GM12864 (cell line): Measurements from ENCODE around the gene LPAR1.

Source experiments
- DNase-seq: peaks from one replicate; pipeline ENCODE4 v3.0.0-alpha.2; 2011; ENCODE audit warnings: low read depth
- H3K4me3 ChIP-seq: 2 replicates; pipeline ENCODE4 v1.5.1; 2011; ENCODE audit warnings: mild to moderate bottlenecking, low read depth, low read length, control low read depth
- TF ChIP-seq, protein P1 (sequence below): IDR thresholded peaks from 2 replicates; pipeline ENCODE4 v1.5.1; 2011; ENCODE audit warnings: low read depth, mild to moderate bottlenecking, moderate library complexity, low read length, control low read depth, inconsistent platforms; ENCODE audit errors: missing control alignments

The LPAR1 gene

DNA sequence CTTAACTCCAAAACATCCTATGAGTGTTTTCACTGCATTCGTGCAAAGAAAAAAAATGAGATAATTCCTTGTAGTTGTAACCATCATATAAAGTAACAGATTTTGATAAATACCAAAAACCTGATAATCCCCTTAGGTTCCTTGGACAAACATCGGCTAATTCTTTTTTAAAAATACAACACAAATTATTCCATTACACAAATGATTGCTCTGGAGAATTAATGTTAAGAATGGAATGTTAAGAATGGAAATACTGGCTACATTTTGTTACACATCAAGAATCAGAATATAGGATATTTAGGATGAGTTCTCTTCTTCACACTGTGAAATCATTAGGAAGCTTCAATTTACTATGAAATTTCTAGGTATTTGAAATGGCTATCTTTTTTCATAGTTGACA, 139.4 kb downstream of the LPAR1 start:
- TF ChIP-seq, protein P1, sequence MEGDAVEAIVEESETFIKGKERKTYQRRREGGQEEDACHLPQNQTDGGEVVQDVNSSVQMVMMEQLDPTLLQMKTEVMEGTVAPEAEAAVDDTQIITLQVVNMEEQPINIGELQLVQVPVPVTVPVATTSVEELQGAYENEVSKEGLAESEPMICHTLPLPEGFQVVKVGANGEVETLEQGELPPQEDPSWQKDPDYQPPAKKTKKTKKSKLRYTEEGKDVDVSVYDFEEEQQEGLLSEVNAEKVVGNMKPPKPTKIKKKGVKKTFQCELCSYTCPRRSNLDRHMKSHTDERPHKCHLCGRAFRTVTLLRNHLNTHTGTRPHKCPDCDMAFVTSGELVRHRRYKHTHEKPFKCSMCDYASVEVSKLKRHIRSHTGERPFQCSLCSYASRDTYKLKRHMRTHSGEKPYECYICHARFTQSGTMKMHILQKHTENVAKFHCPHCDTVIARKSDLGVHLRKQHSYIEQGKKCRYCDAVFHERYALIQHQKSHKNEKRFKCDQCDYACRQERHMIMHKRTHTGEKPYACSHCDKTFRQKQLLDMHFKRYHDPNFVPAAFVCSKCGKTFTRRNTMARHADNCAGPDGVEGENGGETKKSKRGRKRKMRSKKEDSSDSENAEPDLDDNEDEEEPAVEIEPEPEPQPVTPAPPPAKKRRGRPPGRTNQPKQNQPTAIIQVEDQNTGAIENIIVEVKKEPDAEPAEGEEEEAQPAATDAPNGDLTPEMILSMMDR = no peak
- H3K4me3 ChIP-seq = no peak overlapping the region
- DNase-seq = no peak

- no peak for DNase-seq
- H3K4me3 ChIP-seq = no peak overlapping the region
- TF ChIP-seq, protein P1 = no peak
Measured at GRCh38 chr9:110898358-110898757, 139.9 kb downstream of the LPAR1 start.

- no peak overlapping the region for H3K4me3 ChIP-seq
- TF ChIP-seq, protein P1 = no peak
- no peak for DNase-seq
Measured at GRCh38 chr9:110897943-110898342, 140.3 kb downstream of the LPAR1 start.

- DNase-seq = no peak
- TF ChIP-seq, protein P1 = no peak
- no peak overlapping the region for H3K4me3 ChIP-seq
Measured at GRCh38 chr9:110895147-110895905, 142.9 kb downstream of the LPAR1 start.

- no peak overlapping the region for H3K4me3 ChIP-seq
- DNase-seq = no peak
- TF ChIP-seq, protein P1 = no peak
Measured at GRCh38 chr9:110894731-110895130, 143.5 kb downstream of the LPAR1 start.

- no peak for DNase-seq
- TF ChIP-seq, protein P1 = no peak
- no peak overlapping the region for H3K4me3 ChIP-seq
Measured at GRCh38 chr9:110892689-110893088, 145.6 kb downstream of the LPAR1 start.

- H3K4me3 ChIP-seq = no peak overlapping the region
- TF ChIP-seq, protein P1 = no peak
- DNase-seq = no peak
Measured at GRCh38 chr9:110891760-110892159, 146.5 kb downstream of the LPAR1 start.
